ENCODE measurements around the gene DMD.

Gene DMD

GRCh38 chrX:31178769-31179125, 2032.6 kb downstream of the DMD start:
- intact Hi-C loops (cut with DNase I), result no loop called here

GRCh38 chrX:31178064-31178768, 2033.1 kb downstream of the DMD start:
- intact Hi-C loops (cut with DNase I), result no loop called here
- DNase-seq, result no peak

More at GRCh38 chrX:31178769-31179125, 2032.6 kb downstream of the DMD start:
- no peak for DNase-seq

- intact Hi-C loops (cut with DNase I), result no loop called here
- no peak for DNase-seq
Observed at GRCh38 chrX:31170792-31171191, 2040.6 kb downstream of the DMD start.

- intact Hi-C loops (cut with DNase I), result no loop called here
- DNase-seq, result no peak
Observed at GRCh38 chrX:31168551-31168950, 2042.8 kb downstream of the DMD start.

GRCh38 chrX:31166832-31167231, 2044.5 kb downstream of the DMD start:
- no peak for DNase-seq
- intact Hi-C loops (cut with DNase I), result no loop called here

- intact Hi-C loops (cut with DNase I), result no loop called here
- no peak for DNase-seq
Observed at GRCh38 chrX:31166416-31166815, 2044.9 kb downstream of the DMD start.

GRCh38 chrX:31165241-31166035, 2045.9 kb downstream of the DMD start:
- DNase-seq, result no peak
- intact Hi-C loops (cut with DNase I), result no loop called here

- no peak for DNase-seq
- intact Hi-C loops (cut with DNase I), result no loop called here
Observed at GRCh38 chrX:31154946-31155345, 2056.4 kb downstream of the DMD start.

GRCh38 chrX:31153475-31154047, 2057.8 kb downstream of the DMD start:
- no peak for DNase-seq
- intact Hi-C loops (cut with DNase I), result no loop called here

- intact Hi-C loops (cut with DNase I), result no loop called here
Observed at GRCh38 chrX:31147175-31147574, 2064.2 kb downstream of the DMD start.

GRCh38 chrX:31139961-31140360, 2071.4 kb downstream of the DMD start:
- no peak for DNase-seq
- intact Hi-C loops (cut with DNase I), result no loop called here

More at GRCh38 chrX:31147175-31147574, 2064.2 kb downstream of the DMD start:
- no peak for DNase-seq

- intact Hi-C loops (cut with DNase I), result no loop called here
- DNase-seq, result no peak
Observed at GRCh38 chrX:31138124-31138523, 2073.2 kb downstream of the DMD start.

- no peak for DNase-seq
- intact Hi-C loops (cut with DNase I), result no loop called here
Observed at GRCh38 chrX:31136144-31136611, 2075.2 kb downstream of the DMD start.

- intact Hi-C loops (cut with DNase I), result no loop called here
Observed at GRCh38 chrX:31132821-31133241, 2078.5 kb downstream of the DMD start.

GRCh38 chrX:31130457-31131220, 2080.7 kb downstream of the DMD start:
- intact Hi-C loops (cut with DNase I), result no loop called here
- no peak for DNase-seq

More at GRCh38 chrX:31132821-31133241, 2078.5 kb downstream of the DMD start:
- no peak for DNase-seq

- DNase-seq, result no peak
- intact Hi-C loops (cut with DNase I), result no loop called here
Observed at GRCh38 chrX:31128855-31129254, 2082.5 kb downstream of the DMD start.

- no peak for DNase-seq
- intact Hi-C loops (cut with DNase I), result no loop called here
Observed at GRCh38 chrX:31127716-31128115, 2083.6 kb downstream of the DMD start.

- intact Hi-C loops (cut with DNase I), result no loop called here
- DNase-seq, result no peak
Observed at GRCh38 chrX:31126205-31126604, 2085.1 kb downstream of the DMD start.

- intact Hi-C loops (cut with DNase I), result no loop called here
- DNase-seq, result no peak
Observed at GRCh38 chrX:31124536-31124935, 2086.8 kb downstream of the DMD start.

GRCh38 chrX:31123335-31123734, 2088.0 kb downstream of the DMD start:
- DNase-seq, result no peak
- intact Hi-C loops (cut with DNase I), result no loop called here

- no peak for DNase-seq
- intact Hi-C loops (cut with DNase I), result no loop called here
Observed at GRCh38 chrX:31117266-31117665, 2094.1 kb downstream of the DMD start.

All from posterior cingulate gyrus (tissue), 11 donors.